ENCODE data around the gene EML1.

The EML1 gene

GRCh38 chr14:99763527-99764221 lies 29.5 kb upstream of the EML1 start:
- no peak for TF ChIP-seq ZNF274 (IDR thresholded peaks at IDR 0.05; ENCODE audit: low read depth, low read length)
- H3K4me3 ChIP-seq (ENCODE audit: low read length) = no peak overlapping the region

- TF ChIP-seq ZNF274 (IDR thresholded peaks at IDR 0.05; ENCODE audit: low read depth, low read length) = no peak
- no peak overlapping the region for H3K4me3 ChIP-seq (ENCODE audit: low read length)
These were observed 28.9 kb upstream of the EML1 start for GRCh38 chr14:99764222-99764706.

- TF ChIP-seq ZNF274 (IDR thresholded peaks at IDR 0.05; ENCODE audit: low read depth, low read length) = no peak
- no peak overlapping the region for H3K4me3 ChIP-seq (ENCODE audit: low read length)
These were observed 24.8 kb upstream of the EML1 start for GRCh38 chr14:99768381-99768780.

GRCh38 chr14:99769123-99769522 lies 24.1 kb upstream of the EML1 start:
- H3K4me3 ChIP-seq (ENCODE audit: low read length) = no peak overlapping the region
- TF ChIP-seq ZNF274 (IDR thresholded peaks at IDR 0.05; ENCODE audit: low read depth, low read length) = no peak

- no peak overlapping the region for H3K4me3 ChIP-seq (ENCODE audit: low read length)
- TF ChIP-seq ZNF274 (IDR thresholded peaks at IDR 0.05; ENCODE audit: low read depth, low read length) = no peak
These were observed 23.4 kb upstream of the EML1 start for GRCh38 chr14:99769799-99770198.

- TF ChIP-seq ZNF274 (IDR thresholded peaks at IDR 0.05; ENCODE audit: low read depth, low read length) = no peak
- H3K4me3 ChIP-seq (ENCODE audit: low read length) = no peak overlapping the region
These were observed 20.6 kb upstream of the EML1 start for GRCh38 chr14:99772371-99773283.

GRCh38 chr14:99773521-99774497 lies 19.4 kb upstream of the EML1 start:
- TF ChIP-seq ZNF274 (IDR thresholded peaks at IDR 0.05; ENCODE audit: low read depth, low read length) = no peak
- no peak overlapping the region for H3K4me3 ChIP-seq (ENCODE audit: low read length)

GRCh38 chr14:99774556-99775307 lies 18.5 kb upstream of the EML1 start:
- TF ChIP-seq ZNF274 (IDR thresholded peaks at IDR 0.05; ENCODE audit: low read depth, low read length) = no peak

GRCh38 chr14:99775351-99775750 lies 17.9 kb upstream of the EML1 start:
- TF ChIP-seq ZNF274 (IDR thresholded peaks at IDR 0.05; ENCODE audit: low read depth, low read length) = no peak
- H3K4me3 ChIP-seq (ENCODE audit: low read length) = no peak overlapping the region

More at GRCh38 chr14:99774556-99775307, 18.5 kb upstream of the EML1 start:
- H3K4me3 ChIP-seq (ENCODE audit: low read length) = no peak overlapping the region

GRCh38 chr14:99777951-99778350 lies 15.3 kb upstream of the EML1 start:
- H3K4me3 ChIP-seq (ENCODE audit: low read length) = no peak overlapping the region
- no peak for TF ChIP-seq ZNF274 (IDR thresholded peaks at IDR 0.05; ENCODE audit: low read depth, low read length)

GRCh38 chr14:99779751-99780150 lies 13.5 kb upstream of the EML1 start:
- H3K4me3 ChIP-seq (ENCODE audit: low read length) = no peak overlapping the region
- TF ChIP-seq ZNF274 (IDR thresholded peaks at IDR 0.05; ENCODE audit: low read depth, low read length) = no peak

- TF ChIP-seq ZNF274 (IDR thresholded peaks at IDR 0.05; ENCODE audit: low read depth, low read length) = no peak
- no peak overlapping the region for H3K4me3 ChIP-seq (ENCODE audit: low read length)
These were observed 12.5 kb upstream of the EML1 start for GRCh38 chr14:99780690-99781089.

- TF ChIP-seq ZNF274 (IDR thresholded peaks at IDR 0.05; ENCODE audit: low read depth, low read length) = no peak
- no peak overlapping the region for H3K4me3 ChIP-seq (ENCODE audit: low read length)
These were observed 12.1 kb upstream of the EML1 start for GRCh38 chr14:99781091-99781490.

Data from GM08714 (cell line).